KMS-11 (cell line): ENCODE results near the gene GCLC.

ENCODE experiments used
- H2AFZ ChIP-seq: fragments of 200-600 bp; sonication (generic); 2 replicates; pipeline ENCODE4 v1.6.1; 2016; ENCODE audit warnings: antibody characterized with exemption, mixed run types, low read depth
- H3K27ac ChIP-seq: fragments of 200-600 bp; sonication (generic); 2 replicates; pipeline ENCODE4 v1.6.1; 2016; ENCODE audit warnings: mild to moderate bottlenecking, mixed run types
- H3K27me3 ChIP-seq: fragments of 200-600 bp; sonication (generic); 2 replicates; pipeline ENCODE4 v1.6.1; 2017; ENCODE audit warnings: mild to moderate bottlenecking, low read depth, mixed run types, moderate library complexity; ENCODE audit not compliant: insufficient read depth
- H3K36me3 ChIP-seq: fragments of 200-600 bp; sonication (generic); 2 replicates; pipeline ENCODE4 v1.6.1; 2017; ENCODE audit warnings: mild to moderate bottlenecking, mixed run types; ENCODE audit not compliant: insufficient read depth
- H3K4me1 ChIP-seq: fragments of 200-600 bp; sonication (generic); 2 replicates; pipeline ENCODE4 v1.6.1; 2016; ENCODE audit warnings: mild to moderate bottlenecking, low read depth, mixed run types; ENCODE audit not compliant: poor library complexity, severe bottlenecking
- H3K4me2 ChIP-seq: fragments of 200-600 bp; sonication (generic); 2 replicates; pipeline ENCODE4 v1.7.0; 2016; ENCODE audit warnings: mild to moderate bottlenecking, mixed run types
- H3K4me3 ChIP-seq: fragments of 200-600 bp; sonication (generic); IDR thresholded peaks from 2 replicates; pipeline ENCODE4 v1.6.1; 2017; ENCODE audit warnings: low read depth, low read length, mixed read lengths; ENCODE audit not compliant: insufficient read depth
- H3K79me2 ChIP-seq: fragments of 200-600 bp; sonication (generic); 2 replicates; pipeline ENCODE4 v1.6.1; 2016; ENCODE audit warnings: low read depth, mixed run types; ENCODE audit not compliant: insufficient read depth
- H3K9ac ChIP-seq: fragments of 200-600 bp; sonication (generic); 2 replicates; pipeline ENCODE4 v1.6.1; 2016; ENCODE audit warnings: mild to moderate bottlenecking, mixed run types
- H4K20me1 ChIP-seq: fragments of 200-600 bp; sonication (generic); 2 replicates; pipeline ENCODE4 v1.6.1; 2016; ENCODE audit warnings: mild to moderate bottlenecking, mixed run types; ENCODE audit not compliant: insufficient read depth
- TF ChIP-seq, protein P1 (sequence below): fragments of 200-600 bp; sonication (generic); conservative IDR thresholded peaks from 2 replicates; pipeline ENCODE4 v1.6.1; 2017; ENCODE audit warnings: low read depth, mild to moderate bottlenecking, antibody characterized with exemption, low read length, moderate library complexity, mixed read lengths

GCLC gene

DNA sequence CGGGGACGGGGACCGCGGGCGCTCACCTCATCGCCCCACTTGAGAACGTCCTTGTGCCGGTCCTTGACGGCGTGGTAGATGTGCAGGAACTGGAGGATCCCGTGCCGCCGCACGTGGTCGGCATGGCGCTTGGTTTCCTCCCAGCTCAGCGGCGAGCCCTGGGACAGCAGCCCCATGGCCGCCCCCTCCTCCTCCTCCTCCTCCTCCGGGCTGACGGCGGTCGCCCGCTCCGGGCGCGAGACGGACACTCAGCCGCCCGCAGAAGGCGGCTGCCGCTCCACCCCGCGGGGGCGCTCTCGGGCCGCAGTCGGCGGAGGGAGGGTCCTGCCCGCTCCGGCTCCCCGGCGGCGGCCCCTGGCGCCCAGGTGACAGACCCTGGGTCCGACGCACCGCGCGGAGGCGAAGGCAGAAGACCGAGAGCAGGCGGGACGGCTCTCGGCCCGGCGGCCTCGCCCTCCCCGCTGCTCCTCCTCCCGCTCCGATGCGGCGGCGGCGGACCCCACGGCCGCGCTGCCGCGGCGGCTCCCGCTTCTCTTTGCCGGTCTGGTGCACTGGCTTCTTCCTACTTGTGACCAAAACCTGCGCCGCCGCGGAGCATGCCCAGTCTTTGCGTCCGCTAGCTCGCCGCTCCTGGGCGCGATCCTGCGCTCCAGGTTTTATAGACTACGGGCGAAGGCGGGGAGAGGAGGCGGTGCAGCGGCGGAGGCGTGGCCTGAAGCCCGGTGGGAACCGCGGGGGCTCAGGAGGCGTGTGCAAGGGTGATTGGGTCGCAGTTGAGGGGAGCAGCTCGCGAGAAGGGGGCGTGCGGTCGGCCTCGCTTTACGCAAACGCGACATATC, at the start of gene GCLC:
Gene GCLC (minus strand): TSS at position 632 of the 839 bp plus-strand sequence. CDS start 456 bp downstream, at position 176.
- Histone ChIP-seq H3K4me1 (peaks cover 30% of the 10 kb centered on the region), H3K79me2 (peaks cover 46% of the 10 kb centered on the region), H2AFZ (peak within 1 kb of the TSS; percentile 68), H3K27me3 (no peaks in the 10 kb centered on the region), H3K9ac (peak within 1 kb of the TSS; percentile 83), H3K4me2 (peak within 1 kb of the TSS; percentile 81), H4K20me1 (no peaks in the 10 kb centered on the region), H3K4me3 (no peak within 1 kb of the TSS), H3K36me3 (no peaks in the 10 kb centered on the region), H3K27ac (peak within 1 kb of the TSS; percentile 78)
- TF ChIP-seq, protein P1, sequence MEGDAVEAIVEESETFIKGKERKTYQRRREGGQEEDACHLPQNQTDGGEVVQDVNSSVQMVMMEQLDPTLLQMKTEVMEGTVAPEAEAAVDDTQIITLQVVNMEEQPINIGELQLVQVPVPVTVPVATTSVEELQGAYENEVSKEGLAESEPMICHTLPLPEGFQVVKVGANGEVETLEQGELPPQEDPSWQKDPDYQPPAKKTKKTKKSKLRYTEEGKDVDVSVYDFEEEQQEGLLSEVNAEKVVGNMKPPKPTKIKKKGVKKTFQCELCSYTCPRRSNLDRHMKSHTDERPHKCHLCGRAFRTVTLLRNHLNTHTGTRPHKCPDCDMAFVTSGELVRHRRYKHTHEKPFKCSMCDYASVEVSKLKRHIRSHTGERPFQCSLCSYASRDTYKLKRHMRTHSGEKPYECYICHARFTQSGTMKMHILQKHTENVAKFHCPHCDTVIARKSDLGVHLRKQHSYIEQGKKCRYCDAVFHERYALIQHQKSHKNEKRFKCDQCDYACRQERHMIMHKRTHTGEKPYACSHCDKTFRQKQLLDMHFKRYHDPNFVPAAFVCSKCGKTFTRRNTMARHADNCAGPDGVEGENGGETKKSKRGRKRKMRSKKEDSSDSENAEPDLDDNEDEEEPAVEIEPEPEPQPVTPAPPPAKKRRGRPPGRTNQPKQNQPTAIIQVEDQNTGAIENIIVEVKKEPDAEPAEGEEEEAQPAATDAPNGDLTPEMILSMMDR: peak; percentile 44; the same call in 1 of the 2 replicates

DNA sequence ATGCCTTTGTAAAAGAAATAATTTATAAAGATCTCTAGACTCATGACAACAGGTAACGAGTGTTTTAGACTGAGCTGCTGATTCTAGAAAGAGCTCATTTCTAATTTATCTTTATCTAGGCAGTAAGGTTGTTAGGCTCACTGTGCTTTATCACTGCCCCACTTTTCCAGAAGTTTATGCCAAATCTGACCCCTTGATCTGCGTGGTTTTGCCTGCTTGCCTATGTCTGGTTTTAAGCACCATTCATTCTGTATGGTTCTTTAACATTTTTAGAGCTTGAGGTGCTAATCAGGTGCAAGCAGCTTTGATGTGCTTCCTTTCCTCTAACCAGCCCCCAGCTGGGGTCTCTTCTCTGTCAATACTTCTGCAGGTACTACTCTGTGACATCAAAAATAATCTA, 49.7 kb upstream of the GCLC start:
- TF ChIP-seq, protein P1: no peak
- Histone ChIP-seq H3K79me2 (no peaks in the 10 kb centered on the region), H3K9ac (no peak overlapping the region), H3K36me3 (no peaks in the 10 kb centered on the region), H3K27me3 (no peaks in the 10 kb centered on the region), H3K4me2 (no peak overlapping the region), H3K27ac (no peak overlapping the region), H3K4me3 (no peak overlapping the region), H4K20me1 (no peaks in the 10 kb centered on the region), H2AFZ (no peak overlapping the region), H3K4me1 (no peaks in the 10 kb centered on the region)

DNA sequence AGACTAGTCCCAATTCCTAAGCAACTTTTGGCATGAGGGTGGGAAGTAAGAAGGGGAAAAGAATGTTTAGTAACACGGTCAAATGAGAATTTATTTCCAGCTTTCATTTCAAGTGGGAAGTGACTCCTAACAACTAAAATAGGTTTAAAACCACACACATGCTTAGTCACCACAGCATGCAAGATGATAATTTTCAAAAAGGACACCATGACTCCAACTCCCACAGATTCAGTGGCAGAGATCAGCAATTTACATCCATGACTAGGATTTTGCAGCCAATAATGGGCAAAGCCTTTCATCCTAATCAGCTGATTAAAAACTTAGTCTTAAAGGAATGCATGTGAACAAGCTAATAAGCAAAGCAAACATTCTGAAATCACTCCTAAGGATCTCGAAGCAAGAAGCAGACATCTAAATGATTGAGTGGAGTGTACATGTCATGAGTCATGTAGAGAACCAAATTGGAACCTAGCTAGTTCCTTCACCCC, 48.1 kb upstream of the GCLC start:
- Histone ChIP-seq H3K4me3 (no peak overlapping the region), H3K9ac (no peak overlapping the region), H3K27ac (no peak overlapping the region), H2AFZ (no peak overlapping the region), H4K20me1 (no peaks in the 10 kb centered on the region), H3K4me2 (no peak overlapping the region), H3K36me3 (no peaks in the 10 kb centered on the region), H3K27me3 (no peaks in the 10 kb centered on the region), H3K4me1 (no peaks in the 10 kb centered on the region), H3K79me2 (no peaks in the 10 kb centered on the region)
- TF ChIP-seq, protein P1: no peak

DNA sequence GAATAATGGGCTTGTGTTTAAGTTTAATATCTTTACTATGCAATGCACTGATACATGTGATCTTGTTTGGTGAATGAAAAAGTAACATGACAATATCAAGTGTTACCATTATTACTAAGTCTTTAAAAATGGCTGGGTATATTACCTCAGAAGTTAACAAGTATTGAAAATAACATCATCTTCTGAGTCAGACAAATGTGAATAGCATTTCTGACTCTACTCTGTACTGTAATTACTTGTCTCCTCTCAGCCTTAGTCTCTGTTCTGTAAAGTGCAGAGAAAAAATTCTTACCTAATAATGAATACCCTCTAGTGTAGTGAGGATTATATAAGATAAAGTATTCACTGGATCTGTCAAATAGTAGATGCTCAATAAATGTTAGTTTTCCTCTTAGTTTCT, 47.0 kb upstream of the GCLC start:
- TF ChIP-seq, protein P1: no peak
- no peak overlapping the region for H3K9ac ChIP-seq
- H3K79me2 ChIP-seq: no peaks in the 10 kb centered on the region

More for the DNA sequence above, 47.0 kb upstream of the GCLC start:
- Histone ChIP-seq H4K20me1 (no peaks in the 10 kb centered on the region), H3K4me2 (no peak overlapping the region), H3K4me3 (no peak overlapping the region), H3K27ac (no peak overlapping the region), H2AFZ (no peak overlapping the region), H3K4me1 (peaks cover 6% of the 10 kb centered on the region), H3K36me3 (no peaks in the 10 kb centered on the region), H3K27me3 (no peaks in the 10 kb centered on the region)
